ENCODE results near the gene CD300C.
"Not testable (repeated sequence)": the region's sequence is repeated elsewhere in the genome, so short reads cannot be mapped to it uniquely, and the experiment has no call there.

CD300C gene

GRCh38 chr17:74530831-74531150 is 15.1 kb downstream of the CD300C start:
- DNase-seq: no peak

GRCh38 chr17:74529243-74529642 is 16.7 kb downstream of the CD300C start:
- no peak for DNase-seq

GRCh38 chr17:74528491-74529199 is 17.3 kb downstream of the CD300C start:
- DNase-seq: peak; percentile 55 to 63

GRCh38 chr17:74527756-74528155 is 18.2 kb downstream of the CD300C start:
- no peak for DNase-seq

DNA sequence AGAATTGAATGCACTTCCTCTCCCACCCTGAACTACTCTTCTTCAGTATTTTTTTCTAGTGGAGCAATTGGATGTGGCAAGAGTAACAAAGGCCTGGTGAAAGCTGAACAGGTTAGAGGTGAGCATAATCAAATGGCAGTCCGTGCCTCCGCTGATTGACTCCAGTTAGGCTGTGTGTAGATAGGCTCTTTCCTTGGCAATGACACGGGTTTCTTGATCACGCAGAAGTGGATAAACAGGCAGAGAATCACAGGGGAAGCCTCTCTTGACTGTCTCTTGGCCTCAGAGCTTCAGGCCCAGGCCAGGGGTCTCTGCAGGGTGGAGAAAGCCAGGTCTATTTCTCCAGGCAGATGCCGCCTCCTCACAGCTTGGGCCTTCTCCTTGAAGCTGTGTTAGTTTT is 18.8 kb downstream of the CD300C start:
- no peak for DNase-seq

DNA sequence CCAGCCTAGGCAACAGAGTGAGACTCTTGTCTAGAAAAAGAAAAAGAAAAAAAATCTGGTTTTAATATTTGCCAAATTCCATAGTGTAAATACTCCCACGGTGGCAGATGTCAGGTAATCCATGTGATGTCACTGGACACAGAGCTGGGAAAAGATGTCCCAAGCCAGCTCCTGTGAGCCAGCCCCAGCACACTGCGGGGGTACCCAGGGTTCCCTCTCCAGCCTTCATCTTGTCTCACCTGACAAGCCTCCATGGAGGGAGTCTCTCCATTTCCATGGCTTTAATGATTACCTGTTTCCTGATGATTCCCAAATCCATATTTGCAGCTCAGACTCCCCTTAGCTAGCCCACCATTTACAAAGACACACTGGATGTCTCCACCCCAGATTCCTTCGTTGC is 19.2 kb downstream of the CD300C start:
- DNase-seq: no peak

- DNase-seq: no peak
Measured at GRCh38 chr17:74525781-74526288, 20.1 kb downstream of the CD300C start.

DNA sequence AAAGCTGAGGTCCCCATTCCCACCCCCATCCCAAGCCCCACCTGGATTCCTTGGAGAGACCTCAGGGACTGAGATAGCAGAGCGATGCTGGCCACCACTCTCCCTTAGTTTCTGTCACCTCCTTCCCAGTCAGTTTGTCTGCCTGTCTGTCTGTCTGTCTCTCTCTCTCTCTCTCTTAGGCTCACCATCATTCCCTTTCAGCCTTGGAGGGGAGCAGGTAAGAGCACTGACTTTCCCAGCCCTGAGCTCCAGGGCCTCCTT is 20.5 kb downstream of the CD300C start:
- no peak for DNase-seq

DNA sequence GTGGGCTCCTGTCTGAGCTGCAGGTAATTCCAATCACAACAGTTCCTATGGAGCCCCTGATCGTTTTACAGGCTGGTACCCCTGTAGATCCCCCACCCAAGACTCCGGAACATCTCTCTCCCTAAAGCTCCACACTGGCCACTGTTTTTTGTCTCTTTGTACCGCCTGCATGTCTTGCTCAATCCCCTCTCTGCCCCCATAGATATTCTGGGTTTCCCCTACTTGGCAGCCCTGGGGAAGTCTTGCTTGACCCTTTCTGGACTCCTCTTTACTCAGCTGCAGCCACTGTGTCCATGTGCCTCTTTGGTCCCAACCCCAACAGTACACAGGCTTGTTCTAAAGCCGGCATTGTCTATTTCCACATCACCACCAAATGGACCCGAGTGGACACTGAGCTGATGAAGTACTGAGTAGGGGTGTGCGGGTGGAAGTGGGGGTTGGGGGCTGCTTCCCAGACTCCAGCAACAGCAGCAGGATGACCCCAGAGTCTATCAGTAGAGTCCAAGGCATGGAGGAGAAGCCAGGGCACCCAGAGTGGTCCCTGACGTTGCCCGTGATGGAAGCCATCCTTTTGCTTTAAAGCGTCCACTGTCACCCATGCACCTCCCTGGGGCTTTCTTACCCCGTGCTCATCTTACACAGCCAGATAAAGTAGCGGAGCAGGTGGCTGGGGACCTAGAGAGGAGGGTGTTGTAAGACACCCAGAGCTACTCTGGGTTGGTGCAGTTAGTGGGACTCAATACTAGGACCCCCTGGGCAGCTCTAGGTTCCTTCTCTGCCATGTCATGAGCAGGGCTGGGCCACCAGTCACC is 21.1 kb downstream of the CD300C start:
- DNase-seq: no peak

- no peak for DNase-seq
Measured at GRCh38 chr17:74523308-74523707, 22.6 kb downstream of the CD300C start.

DNA sequence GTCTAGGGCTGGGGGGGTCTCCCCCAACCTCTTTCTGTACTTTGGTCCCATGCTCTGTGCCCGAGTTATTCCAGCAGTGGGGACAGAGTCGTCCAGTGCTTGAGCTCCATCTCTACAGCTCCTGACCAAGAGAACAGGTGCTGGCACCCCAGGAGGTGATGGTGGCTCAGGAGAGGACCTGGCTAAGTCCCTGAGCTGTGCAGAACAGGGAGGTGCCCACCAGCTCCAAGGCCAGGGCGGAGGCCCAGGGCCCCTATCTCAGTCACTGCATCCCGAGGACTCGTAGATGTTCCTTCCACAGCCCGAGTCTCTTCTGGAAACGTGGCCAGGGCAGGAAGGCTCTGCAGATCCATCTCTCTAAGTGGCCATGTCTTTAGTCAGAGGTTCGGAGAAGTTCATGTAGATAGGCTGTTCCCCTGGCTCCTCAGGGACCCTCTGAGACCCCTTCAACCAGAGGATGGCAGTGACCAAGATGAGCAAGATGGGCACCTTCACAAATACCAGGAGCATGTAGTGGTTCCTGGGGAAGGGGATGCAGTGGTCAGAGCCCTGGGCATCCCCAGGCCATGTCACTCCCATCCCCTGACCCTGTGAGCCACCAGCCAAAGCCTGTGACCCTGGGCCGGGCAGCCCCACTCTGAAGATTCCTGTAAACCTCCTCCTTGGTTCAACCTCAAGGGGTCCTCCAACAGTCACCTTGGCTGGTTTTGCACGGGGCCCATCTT is 23.4 kb downstream of the CD300C start:
- DNase-seq: no peak

DNA sequence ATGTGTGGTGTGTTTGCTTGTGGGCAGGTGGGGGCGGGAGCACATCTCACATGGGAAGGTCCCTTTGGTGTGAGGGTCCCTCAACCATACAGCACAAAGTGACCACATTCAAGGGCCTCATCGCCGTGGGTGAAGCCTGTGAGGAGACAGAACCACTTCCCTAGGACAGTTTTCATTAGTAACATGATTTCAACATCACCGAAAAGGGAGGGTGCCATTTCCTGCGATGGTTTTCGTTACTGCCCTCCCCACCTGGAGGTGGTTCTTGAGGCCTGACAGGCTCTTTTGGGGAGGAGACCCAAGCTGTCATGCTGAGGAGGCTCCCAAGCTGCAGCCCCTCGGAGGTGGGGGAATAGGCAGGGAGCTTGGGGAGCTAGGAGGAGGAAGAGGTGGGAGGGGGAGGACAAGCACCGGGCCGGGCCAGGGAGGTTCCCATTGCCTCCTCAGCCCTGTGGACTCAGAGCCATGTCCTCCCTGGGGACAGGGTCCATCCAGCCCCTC is 24.2 kb downstream of the CD300C start:
- peak; percentile 65 to 75 for DNase-seq

GRCh38 chr17:74520790-74521480 is 25.0 kb downstream of the CD300C start:
- DNase-seq: peak; percentile 66 to 69

GRCh38 chr17:74520016-74520434 is 25.9 kb downstream of the CD300C start:
- DNase-seq: peak; percentile 97 to 98

- DNase-seq: not testable (repeated sequence)
Measured at GRCh38 chr17:74518413-74518981, 27.4 kb downstream of the CD300C start.

DNA sequence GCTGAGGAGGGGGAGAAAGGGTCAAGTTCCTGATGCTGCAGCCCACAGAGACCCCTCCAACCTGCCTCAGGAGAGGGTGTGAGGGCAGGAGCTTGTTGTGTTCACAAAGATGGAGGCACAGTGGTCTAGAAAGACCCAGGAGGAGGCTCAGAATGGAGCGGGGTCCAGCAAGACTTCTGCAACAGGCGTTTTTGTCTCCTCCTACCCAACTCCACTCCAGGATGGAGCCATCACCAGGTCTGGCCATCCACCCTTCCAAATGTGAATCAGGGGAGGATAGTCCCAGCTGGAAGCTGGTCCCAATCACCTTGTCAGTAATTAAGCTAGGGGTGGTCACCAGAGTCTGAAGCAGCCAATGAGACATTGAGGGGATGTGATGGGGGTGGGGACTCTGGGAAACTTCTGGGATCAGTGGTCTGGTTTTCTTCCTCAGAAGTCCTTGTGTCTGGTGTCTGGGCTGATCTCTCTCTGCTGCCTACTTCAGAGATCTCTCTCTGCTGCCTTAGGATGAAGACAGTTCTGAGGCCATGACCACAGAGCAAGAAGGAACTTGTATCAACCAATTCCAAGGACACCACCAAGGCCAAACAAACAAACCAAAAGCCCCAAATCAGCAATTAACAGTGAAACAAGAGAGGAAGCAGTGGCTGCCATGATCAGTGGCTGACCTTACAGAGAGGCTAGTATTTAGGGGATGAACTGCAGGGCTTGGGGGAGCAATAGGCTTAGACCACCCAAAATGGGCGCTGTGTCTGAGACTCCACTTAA is 29.2 kb downstream of the CD300C start:
- no peak for DNase-seq

DNA sequence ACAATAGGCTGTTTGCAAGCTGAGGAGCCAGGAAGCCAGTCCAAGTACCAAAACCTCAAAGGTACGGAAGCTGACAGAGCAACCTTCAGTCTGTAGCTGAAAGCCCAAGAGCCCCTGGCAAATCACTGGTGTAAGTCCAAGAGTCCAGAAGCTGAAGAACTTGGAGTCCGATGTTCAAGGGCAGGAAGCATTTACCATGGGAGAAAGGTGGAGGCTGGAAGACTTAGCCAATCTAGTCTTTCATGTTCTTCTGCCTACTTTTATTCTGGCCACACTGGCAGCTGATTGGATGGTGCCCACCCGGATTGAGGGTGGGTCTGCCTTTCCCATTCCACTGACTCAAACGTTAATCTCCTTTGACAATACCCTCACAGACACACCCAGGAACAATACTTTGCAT is 30.0 kb downstream of the CD300C start:
- DNase-seq: no peak

- no peak for DNase-seq
Measured at GRCh38 chr17:74514632-74515334, 31.1 kb downstream of the CD300C start.

- DNase-seq: peak in 1 of 2 experiments; percentile 20
Measured at GRCh38 chr17:74513987-74514631, 31.8 kb downstream of the CD300C start.

DNA sequence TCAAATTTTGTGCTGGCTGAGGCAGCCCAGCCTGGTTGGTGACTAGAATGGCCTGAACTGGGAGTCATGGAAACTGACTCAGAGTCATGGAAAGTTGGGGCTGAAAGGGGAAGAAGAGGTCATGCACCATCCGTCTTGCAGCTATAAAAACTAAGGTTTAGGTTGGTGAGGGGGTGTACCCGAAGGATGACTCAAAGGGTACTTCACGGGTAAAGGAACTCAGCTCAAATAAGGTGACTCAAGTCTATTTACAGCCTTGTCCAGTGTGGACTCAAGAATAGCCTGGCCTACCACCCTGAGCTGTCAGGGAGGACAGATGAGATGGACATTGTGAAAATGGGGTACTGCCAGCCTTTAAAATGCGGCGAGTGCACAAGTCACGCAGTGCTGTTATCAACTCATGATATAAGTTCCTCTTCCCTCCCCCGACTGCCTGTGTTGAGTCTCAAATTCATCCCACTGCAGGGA is 33.3 kb downstream of the CD300C start:
- DNase-seq: peak; percentile 63 to 74

DNA sequence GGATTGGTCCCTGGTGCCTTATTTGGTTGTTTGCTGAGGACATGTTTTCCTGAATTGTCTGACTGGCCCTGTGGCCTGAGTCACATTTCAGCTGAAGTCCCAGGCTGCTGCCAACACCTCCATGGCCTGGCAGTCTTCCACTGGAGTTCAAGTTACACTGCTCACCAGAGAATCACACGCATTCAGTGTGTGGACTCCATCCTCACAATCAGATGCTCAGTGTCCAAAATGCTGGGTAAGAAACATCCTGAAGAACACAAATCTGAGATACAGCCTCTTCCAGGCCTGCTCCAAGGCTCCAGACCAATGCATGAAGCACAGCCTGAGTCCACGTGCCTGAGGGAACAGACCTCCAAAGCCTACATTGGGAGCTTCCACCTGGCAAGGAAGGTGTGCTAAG is 33.9 kb downstream of the CD300C start:
- DNase-seq: no peak

All from Kasumi-1 (cell line).